Parathyroid adenoma (tissue), 2 donors: ENCODE measurements around the gene B4GALT4.

Experiments used
- H2AFZ ChIP-seq: fragments of 300-600 bp; sonication (generic); one replicate; pipeline ENCODE4 v1.7.0; 2017; ENCODE audit warnings: antibody characterized with exemption, mild to moderate bottlenecking
- H3K27ac ChIP-seq: fragments of 300-600 bp; sonication (generic); one replicate; pipeline ENCODE4 v1.7.0; 2017
- H3K27me3 ChIP-seq: fragments of 300-600 bp; sonication (generic); one replicate; pipeline ENCODE4 v1.7.0; 2017; ENCODE audit warnings: low read length; ENCODE audit not compliant: control insufficient read depth, insufficient read depth
- H3K36me3 ChIP-seq: fragments of 300-600 bp; sonication (generic); one replicate; pipeline ENCODE4 v1.7.0; 2017; ENCODE audit warnings: low read length; ENCODE audit not compliant: control insufficient read depth, insufficient read depth
- H3K4me1 ChIP-seq: fragments of 300-600 bp; sonication (generic); one replicate; pipeline ENCODE4 v1.7.0; 2017; ENCODE audit warnings: control low read depth
- H3K4me2 ChIP-seq: fragments of 300-600 bp; sonication (generic); one replicate; pipeline ENCODE4 v1.7.0; 2017; ENCODE audit warnings: low read length
- H3K4me3 ChIP-seq: fragments of 300-600 bp; sonication (generic); one replicate; pipeline ENCODE4 v1.7.0; 2017; ENCODE audit warnings: low read depth, low read length
- H3K79me2 ChIP-seq: fragments of 300-600 bp; sonication (generic); one replicate; pipeline ENCODE4 v1.7.0; 2017; ENCODE audit warnings: control low read depth
- H3K9ac ChIP-seq: fragments of 300-600 bp; sonication (generic); one replicate; pipeline ENCODE4 v1.7.0; 2017; ENCODE audit warnings: mild to moderate bottlenecking
- H3K9me3 ChIP-seq: fragments of 300-600 bp; sonication (generic); one replicate; pipeline ENCODE4 v1.7.0; 2017; ENCODE audit warnings: low read length; ENCODE audit not compliant: control insufficient read depth
- CTCF ChIP-seq: fragments of 300-600 bp; sonication (generic); IDR thresholded peaks from one replicate; pipeline ENCODE4 v1.7.0; 2017; ENCODE audit warnings: antibody characterized with exemption, mild to moderate bottlenecking
- donor health status: primary hyperparathyroidism.

The B4GALT4 gene

GRCh38 chr3:119238363-119238762 lies 2.3 kb downstream of the B4GALT4 start:
- H3K4me3 ChIP-seq = no peak overlapping the region
- H3K27ac ChIP-seq = no peak overlapping the region
- H3K9me3 ChIP-seq = no peaks in the 10 kb centered on the region
- H3K4me2 ChIP-seq = no peak overlapping the region
- H3K27me3 ChIP-seq = no peaks in the 10 kb centered on the region
- no peaks in the 10 kb centered on the region for H3K4me1 ChIP-seq
- H3K36me3 ChIP-seq = no peaks in the 10 kb centered on the region
- H2AFZ ChIP-seq = no peak overlapping the region
- H3K9ac ChIP-seq = no peak overlapping the region
- TF ChIP-seq CTCF = no peak
- H3K79me2 ChIP-seq = no peaks in the 10 kb centered on the region

- Histone ChIP-seq H3K9ac (no peak overlapping the region), H3K4me3 (no peak overlapping the region), H2AFZ (no peak overlapping the region), H3K27ac (no peak overlapping the region), H3K9me3 (no peaks in the 10 kb centered on the region), H3K79me2 (no peaks in the 10 kb centered on the region), H3K4me2 (no peak overlapping the region), H3K27me3 (no peaks in the 10 kb centered on the region), H3K4me1 (no peaks in the 10 kb centered on the region), H3K36me3 (no peaks in the 10 kb centered on the region)
- TF ChIP-seq CTCF = no peak
These were observed 3.4 kb downstream of the B4GALT4 start for GRCh38 chr3:119237299-119237698.

GRCh38 chr3:119236756-119237155 lies 3.9 kb downstream of the B4GALT4 start:
- H3K79me2 ChIP-seq = no peaks in the 10 kb centered on the region
- TF ChIP-seq CTCF = no peak
- H3K36me3 ChIP-seq = no peaks in the 10 kb centered on the region
- no peak overlapping the region for H3K27ac ChIP-seq
- H3K27me3 ChIP-seq = no peaks in the 10 kb centered on the region
- H2AFZ ChIP-seq = no peak overlapping the region
- H3K9me3 ChIP-seq = no peaks in the 10 kb centered on the region
- H3K4me3 ChIP-seq = no peak overlapping the region
- no peaks in the 10 kb centered on the region for H3K4me1 ChIP-seq
- no peak overlapping the region for H3K4me2 ChIP-seq
- no peak overlapping the region for H3K9ac ChIP-seq

- no peak overlapping the region for H3K4me2 ChIP-seq
- no peaks in the 10 kb centered on the region for H3K9me3 ChIP-seq
- peaks cover 4% of the 10 kb centered on the region for H3K4me1 ChIP-seq
- no peak overlapping the region for H2AFZ ChIP-seq
- H3K9ac ChIP-seq = no peak overlapping the region
- H3K36me3 ChIP-seq = no peaks in the 10 kb centered on the region
- H3K27me3 ChIP-seq = no peaks in the 10 kb centered on the region
- H3K79me2 ChIP-seq = no peaks in the 10 kb centered on the region
- no peak overlapping the region for H3K4me3 ChIP-seq
- H3K27ac ChIP-seq = no peak overlapping the region
- TF ChIP-seq CTCF = no peak
These were observed 5.5 kb downstream of the B4GALT4 start for GRCh38 chr3:119235151-119235550.

GRCh38 chr3:119234610-119235009 lies 6.1 kb downstream of the B4GALT4 start:
- no peaks in the 10 kb centered on the region for H3K9me3 ChIP-seq
- no peak overlapping the region for H3K27ac ChIP-seq
- H3K36me3 ChIP-seq = no peaks in the 10 kb centered on the region
- no peak overlapping the region for H2AFZ ChIP-seq
- H3K4me2 ChIP-seq = no peak overlapping the region
- H3K9ac ChIP-seq = no peak overlapping the region
- H3K79me2 ChIP-seq = no peaks in the 10 kb centered on the region
- TF ChIP-seq CTCF = no peak
- no peaks in the 10 kb centered on the region for H3K27me3 ChIP-seq
- no peak overlapping the region for H3K4me3 ChIP-seq
- peaks cover 5% of the 10 kb centered on the region for H3K4me1 ChIP-seq
